GM18909 (cell line): ENCODE measurements around the gene RHOA.
"Not testable (repeated sequence)": the region's sequence is repeated elsewhere in the genome, so short reads cannot be mapped to it uniquely, and the experiment has no call there.

Source experiments
- ATAC-seq: cut with Tn5 transposase; IDR thresholded peaks from one replicate; pipeline ENCODE4 v1.9.1; 2021; ENCODE audit warnings: mild to moderate bottlenecking; ENCODE audit not compliant: unreplicated experiment, poor library complexity

Gene RHOA

DNA sequence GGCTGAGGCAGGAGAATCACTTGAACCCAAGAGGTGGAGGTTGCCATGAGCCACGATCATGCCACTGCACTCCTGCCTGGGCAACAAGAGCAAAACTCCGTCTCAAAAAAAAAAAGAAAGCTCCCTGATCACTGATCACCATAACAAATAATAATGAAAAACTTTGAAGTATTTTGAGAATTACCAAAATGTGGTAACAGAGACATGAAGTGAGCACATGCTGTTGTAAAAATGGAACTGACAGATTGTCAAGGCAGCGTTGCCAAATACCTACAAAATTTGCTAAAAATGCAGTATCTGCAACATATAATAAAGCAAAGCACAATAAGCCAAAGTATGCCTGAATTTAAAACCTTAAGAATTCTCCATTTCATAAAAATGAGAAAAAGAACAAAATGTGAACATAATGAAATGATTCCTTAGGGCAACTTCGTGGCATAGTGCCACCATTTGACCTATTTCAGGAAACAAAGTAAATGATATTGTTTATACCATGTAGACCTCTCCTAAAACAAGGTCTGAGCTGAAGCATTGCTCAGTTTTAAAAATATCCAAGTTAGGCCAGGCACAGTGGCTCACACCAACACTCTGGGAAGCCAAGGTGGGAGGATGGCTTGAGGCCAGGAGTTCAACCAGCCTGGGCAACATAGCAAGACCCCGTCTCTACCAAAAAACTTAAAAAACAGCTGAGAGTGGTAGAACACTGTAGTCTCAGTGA is 77.7 kb downstream of the RHOA start:
- no peak for ATAC-seq

DNA sequence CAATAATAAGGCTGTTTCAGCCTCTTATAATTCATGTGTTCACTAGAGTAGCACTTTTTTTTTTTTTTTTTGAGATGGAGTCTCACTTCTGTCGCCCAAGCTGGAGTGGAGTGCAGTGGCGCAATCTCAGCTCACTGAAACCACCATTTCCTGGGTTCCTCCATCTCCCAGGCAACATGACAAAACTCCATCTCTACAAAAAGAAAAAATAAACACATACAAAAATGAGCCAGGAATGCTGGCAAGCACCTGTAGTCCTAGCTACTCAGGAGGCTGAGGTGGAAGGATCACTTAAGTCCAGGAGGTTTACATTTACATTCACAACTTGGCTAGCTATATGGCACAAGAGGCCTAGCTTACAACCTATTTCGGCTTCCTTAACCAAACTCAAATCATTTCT is 78.7 kb downstream of the RHOA start:
- ATAC-seq, result no peak

DNA sequence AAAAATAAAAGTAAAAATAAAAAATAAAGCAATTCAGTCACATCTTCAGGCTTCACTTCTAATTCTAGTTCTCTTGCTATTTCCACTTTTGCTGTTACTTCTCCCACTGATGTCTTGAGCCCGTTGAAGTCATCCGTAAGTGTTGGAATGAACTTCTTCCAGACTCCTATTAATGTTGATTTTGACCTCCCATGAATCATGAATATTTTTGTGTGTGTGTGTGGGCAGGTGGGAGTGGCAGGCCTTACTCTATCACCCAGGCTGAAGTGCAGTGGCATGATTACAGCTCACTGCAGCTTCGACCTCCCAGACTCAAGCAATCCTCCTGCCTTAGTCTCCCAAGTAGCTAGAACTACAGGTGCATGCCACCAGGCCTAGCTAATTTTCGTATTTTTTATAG is 82.6 kb downstream of the RHOA start:
- ATAC-seq, result no peak

- ATAC-seq, result not testable (repeated sequence)
Measured at GRCh38 chr3:49328350-49328749, 83.4 kb downstream of the RHOA start.

DNA sequence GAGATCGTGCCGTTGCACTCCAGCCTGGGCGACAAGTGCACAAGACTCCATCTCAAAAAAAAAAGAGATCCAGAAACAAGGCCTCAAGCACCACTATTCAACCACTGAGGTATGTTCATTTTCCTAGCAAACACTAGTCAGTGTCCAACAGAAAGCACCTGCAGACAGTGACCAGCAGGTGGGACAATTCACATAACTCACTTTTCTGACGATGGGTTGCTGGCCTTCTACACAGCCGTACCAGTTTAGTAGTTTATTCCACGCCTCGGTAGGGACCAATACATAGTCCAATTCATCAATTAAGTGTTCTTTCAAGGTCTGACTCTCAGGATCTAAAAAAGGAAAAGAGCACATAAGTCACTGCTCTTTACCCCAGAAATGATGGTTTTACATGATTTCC is 84.3 kb downstream of the RHOA start:
- no peak for ATAC-seq

GRCh38 chr3:49324768-49325167 is 87.0 kb downstream of the RHOA start:
- no peak for ATAC-seq

DNA sequence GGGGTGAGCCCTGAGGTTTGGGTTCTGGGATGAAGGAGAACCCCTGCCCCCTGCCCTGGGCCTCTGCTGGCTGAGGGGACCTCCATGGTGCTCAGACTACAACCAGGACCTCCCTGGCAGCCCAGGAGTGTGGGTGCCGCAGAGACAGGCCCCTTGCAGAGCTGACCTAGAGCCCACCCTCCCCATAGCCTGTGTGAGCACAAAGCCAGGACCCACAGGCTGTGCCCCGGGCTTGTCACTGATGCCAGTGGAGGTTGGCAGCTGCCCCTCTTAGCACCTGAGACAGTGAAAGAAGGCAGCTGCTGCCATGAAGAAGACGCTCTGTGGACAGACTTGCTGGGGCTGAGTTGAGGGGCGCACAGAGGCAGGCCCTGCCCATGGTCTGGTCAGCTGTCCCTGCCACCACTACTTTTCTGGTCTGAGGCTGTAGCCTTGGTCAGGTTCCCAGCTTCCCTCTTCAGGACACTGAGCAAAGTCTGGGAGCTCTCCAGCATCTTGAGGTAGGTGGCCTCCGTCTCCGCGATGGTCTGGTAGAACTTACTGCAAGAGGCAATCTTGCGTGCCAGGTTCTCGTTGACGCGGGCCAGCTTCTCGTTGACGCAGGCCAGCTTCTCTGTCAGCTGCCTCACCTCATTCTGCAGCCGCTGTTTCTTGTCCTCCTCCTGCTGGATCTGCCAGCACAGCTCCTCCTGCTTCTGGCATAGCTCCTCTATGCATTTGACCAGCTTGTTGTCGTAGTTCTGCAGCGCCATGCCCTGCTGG is 94.9 kb downstream of the RHOA start:
- no peak for ATAC-seq

- no peak for ATAC-seq
Measured at GRCh38 chr3:49313896-49314688, 97.7 kb downstream of the RHOA start.

DNA sequence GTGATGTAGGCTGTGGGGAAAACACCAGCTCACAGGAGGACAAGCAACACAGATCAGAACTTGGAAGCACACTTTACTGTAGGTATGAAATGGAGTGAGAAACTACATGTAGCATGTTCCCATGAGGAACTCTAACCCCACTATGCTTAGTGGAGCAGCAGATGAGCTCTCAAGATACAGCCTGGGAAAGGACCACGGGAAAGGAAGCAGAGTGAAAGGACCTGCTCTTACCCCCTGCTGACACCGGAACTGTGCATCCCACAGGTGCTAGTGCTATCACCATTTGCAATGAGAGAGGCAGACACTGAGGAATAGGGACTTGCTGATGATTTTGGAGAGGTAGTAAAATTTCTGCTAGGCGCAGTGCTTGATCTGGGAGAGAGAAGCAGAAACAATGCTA is 100.5 kb downstream of the RHOA start:
- no peak for ATAC-seq

DNA sequence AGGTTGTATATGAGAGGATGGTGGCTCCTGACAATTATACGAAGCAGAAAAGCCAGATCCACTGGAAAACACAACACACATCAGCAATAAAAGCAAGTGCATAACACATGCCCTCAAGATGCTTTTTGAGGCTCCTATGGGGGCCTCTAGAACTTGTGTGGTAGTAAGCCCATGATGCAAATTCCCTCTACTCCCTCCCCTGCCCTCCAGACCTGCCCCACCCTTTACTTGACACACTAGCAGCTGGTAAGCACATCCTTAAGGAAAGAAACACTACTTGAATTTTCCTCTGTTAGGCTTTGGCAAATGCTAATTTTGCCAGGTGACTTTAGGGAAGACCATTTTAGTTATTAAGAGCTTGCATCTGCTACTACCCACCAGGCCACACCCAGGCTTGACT is 101.1 kb downstream of the RHOA start:
- no peak for ATAC-seq
